GM19023 (cell line): ENCODE data around the gene KHSRP.

ENCODE experiments used
- ATAC-seq: cut with Tn5 transposase; IDR thresholded peaks from one replicate; pipeline ENCODE4 v1.9.1; 2021; ENCODE audit warnings: mild to moderate bottlenecking, moderate library complexity; ENCODE audit not compliant: unreplicated experiment

The KHSRP gene

GRCh38 chr19:6424195-6424938 is at the start of gene KHSRP:
KHSRP (minus strand) TSS chr19:6424811; CDS start chr19:6424701, 110 bp downstream.
- ATAC-seq, result no peak

GRCh38 chr19:6473647-6474046 is 49.0 kb upstream of the KHSRP start:
- no peak for ATAC-seq

- no peak for ATAC-seq
Measured at GRCh38 chr19:6472713-6473112, 48.1 kb upstream of the KHSRP start.

- no peak for ATAC-seq
Measured at GRCh38 chr19:6471076-6471475, 46.5 kb upstream of the KHSRP start.

GRCh38 chr19:6470173-6470572 is 45.6 kb upstream of the KHSRP start:
- ATAC-seq, result no peak

GRCh38 chr19:6467384-6467783 is 42.8 kb upstream of the KHSRP start:
- ATAC-seq, result no peak

GRCh38 chr19:6466526-6467248 is 42.1 kb upstream of the KHSRP start:
- no peak for ATAC-seq

GRCh38 chr19:6465663-6466062 is 41.1 kb upstream of the KHSRP start:
- ATAC-seq, result no peak

- no peak for ATAC-seq
Measured at GRCh38 chr19:6465006-6465405, 40.4 kb upstream of the KHSRP start.

- ATAC-seq, result no peak
Measured at GRCh38 chr19:6464070-6464873, 39.7 kb upstream of the KHSRP start, which contains the start of gene CRB3. CRB3 (plus strand) TSS chr19:6464271; CDS start chr19:6464702, 431 bp downstream.

- ATAC-seq, result peak; percentile 78
Measured at GRCh38 chr19:6460099-6460884, 35.7 kb upstream of the KHSRP start.

GRCh38 chr19:6459262-6460098 is 34.9 kb upstream of the KHSRP start, which contains the start of gene SLC25A23:
SLC25A23 (minus strand) TSS chr19:6459792; CDS start chr19:6459628, 164 bp downstream.
- ATAC-seq, result peak; percentile 39

- ATAC-seq, result no peak
Measured at GRCh38 chr19:6458695-6459261, 34.2 kb upstream of the KHSRP start.

GRCh38 chr19:6457958-6458694 is 33.5 kb upstream of the KHSRP start:
- ATAC-seq, result no peak

GRCh38 chr19:6455924-6456323 is 31.3 kb upstream of the KHSRP start:
- no peak for ATAC-seq

- no peak for ATAC-seq
Measured at GRCh38 chr19:6453951-6454565, 29.4 kb upstream of the KHSRP start.

- no peak for ATAC-seq
Measured at GRCh38 chr19:6452899-6453298, 28.3 kb upstream of the KHSRP start.

- no peak for ATAC-seq
Measured at GRCh38 chr19:6452223-6452614, 27.6 kb upstream of the KHSRP start.
